Peyer's patch (tissue), 4 donors: ENCODE results near the gene VAV3. TPM values are rescaled to one million over a fixed set of nuclear protein-coding genes. Genes with fewer than 3 reads are reported as not detected.

Experiments
- DNase-seq, 3 donors: peaks; one replicate each; pipeline ENCODE4 v3.0.0-alpha.2; 2017 to 2019
- H3K27ac ChIP-seq, 4 donors: fragments of 200-600 bp; sonication (generic); one replicate each; pipeline ENCODE4 v1.5.1; 2016 to 2019
- H3K27me3 ChIP-seq, 2 donors: fragments of 200-600 bp; sonication (generic); one replicate each; pipeline ENCODE4 v1.5.1; 2019
- H3K36me3 ChIP-seq, 3 donors: fragments of 200-600 bp; sonication (generic); one replicate each; pipeline ENCODE4 v1.5.1; 2016 to 2019
- H3K4me1 ChIP-seq, 4 donors: fragments of 200-600 bp; sonication (generic); one replicate each; pipeline ENCODE4 v1.5.1; 2016 to 2019
- H3K4me3 ChIP-seq, 4 donors: fragments of 200-600 bp; sonication (generic); 1 replicate in 3 of 4; 2 replicates in 1 of 4; pipeline ENCODE4 v1.5.1; 2016 to 2019; ENCODE audit warnings: mild to moderate bottlenecking in 1 of 4
- H3K9me3 ChIP-seq, 4 donors: fragments of 200-600 bp; sonication (generic); one replicate each; pipeline ENCODE4 v1.5.1; 2016 to 2019; ENCODE audit warnings: mild to moderate bottlenecking in 1 of 4
- POLR2A ChIP-seq, 2 donors: fragments of 450-650 bp; IDR thresholded peaks; one replicate each; pipeline ENCODE4 v1.5.1; 2017; ENCODE audit warnings: antibody characterized with exemption in 2 of 2, mild to moderate bottlenecking in 2 of 2, moderate library complexity in 2 of 2
- total RNA-seq, 4 donors: library from RNA; depleted of rRNA; stranded (reverse); fragments of >200 nt; gene quantifications; one replicate each; pipeline ENCODE4 v1.1.0, GENCODE V29; 2016
- TF ChIP-seq, protein P1 (sequence below), 6 experiments: fragments of 450-650 bp in 4 of 6; fragments of 200-600 bp in 2 of 6; sonication (generic) in 1 of 6; IDR thresholded peaks; one replicate each; pipeline ENCODE4 v1.5.1; 2017 to 2019; ENCODE audit warnings: antibody characterized with exemption in 6 of 6, mild to moderate bottlenecking in 3 of 6, moderate library complexity in 1 of 6

VAV3 gene
- total RNA-seq, 4 donors from 2014 or later: 32.1 to 60.9 (median 41.5) TPM

DNA sequence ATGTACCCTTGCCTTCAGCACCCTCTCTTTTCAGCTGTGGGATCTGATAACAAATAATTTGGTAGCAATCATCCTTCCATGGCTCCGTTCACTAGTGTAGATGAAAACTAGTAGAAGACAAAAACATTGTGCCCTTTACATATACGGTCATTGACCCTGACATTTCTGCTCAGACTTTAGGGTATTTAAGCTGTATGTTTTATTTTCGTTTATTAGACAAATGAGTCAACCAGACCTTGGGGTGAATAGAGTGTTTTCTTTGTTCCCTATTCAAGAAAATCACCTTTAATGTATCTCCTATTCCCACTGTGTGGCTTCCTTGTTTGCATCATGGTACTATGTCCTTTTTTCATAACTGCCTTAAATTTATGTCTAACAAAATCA is 187.3 kb downstream of the VAV3 start:
- TF ChIP-seq, protein P1, sequence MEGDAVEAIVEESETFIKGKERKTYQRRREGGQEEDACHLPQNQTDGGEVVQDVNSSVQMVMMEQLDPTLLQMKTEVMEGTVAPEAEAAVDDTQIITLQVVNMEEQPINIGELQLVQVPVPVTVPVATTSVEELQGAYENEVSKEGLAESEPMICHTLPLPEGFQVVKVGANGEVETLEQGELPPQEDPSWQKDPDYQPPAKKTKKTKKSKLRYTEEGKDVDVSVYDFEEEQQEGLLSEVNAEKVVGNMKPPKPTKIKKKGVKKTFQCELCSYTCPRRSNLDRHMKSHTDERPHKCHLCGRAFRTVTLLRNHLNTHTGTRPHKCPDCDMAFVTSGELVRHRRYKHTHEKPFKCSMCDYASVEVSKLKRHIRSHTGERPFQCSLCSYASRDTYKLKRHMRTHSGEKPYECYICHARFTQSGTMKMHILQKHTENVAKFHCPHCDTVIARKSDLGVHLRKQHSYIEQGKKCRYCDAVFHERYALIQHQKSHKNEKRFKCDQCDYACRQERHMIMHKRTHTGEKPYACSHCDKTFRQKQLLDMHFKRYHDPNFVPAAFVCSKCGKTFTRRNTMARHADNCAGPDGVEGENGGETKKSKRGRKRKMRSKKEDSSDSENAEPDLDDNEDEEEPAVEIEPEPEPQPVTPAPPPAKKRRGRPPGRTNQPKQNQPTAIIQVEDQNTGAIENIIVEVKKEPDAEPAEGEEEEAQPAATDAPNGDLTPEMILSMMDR (IDR thresholded peaks at IDR 0.05): no peak
- no peak for TF ChIP-seq POLR2A (IDR thresholded peaks at IDR 0.05)
- Histone ChIP-seq H3K27ac (no peak overlapping the region), H3K4me1 (no peaks in the 10 kb centered on the region), H3K9me3 (no peaks in the 10 kb centered on the region), H3K27me3 (no peaks in the 10 kb centered on the region), H3K4me3 (no peak overlapping the region), H3K36me3 (no peaks in the 10 kb centered on the region)
- DNase-seq: no peak

GRCh38 chr1:107776900-107777663 is 187.9 kb downstream of the VAV3 start:
- Histone ChIP-seq H3K4me3 (no peak overlapping the region), H3K4me1 (no peaks in the 10 kb centered on the region), H3K9me3 (no peaks in the 10 kb centered on the region), H3K27ac (no peak overlapping the region), H3K27me3 (no peaks in the 10 kb centered on the region), H3K36me3 (no peaks in the 10 kb centered on the region)
- TF ChIP-seq, protein P1 (IDR thresholded peaks at IDR 0.05): no peak
- no peak for TF ChIP-seq POLR2A (IDR thresholded peaks at IDR 0.05)
- DNase-seq: no peak

DNA sequence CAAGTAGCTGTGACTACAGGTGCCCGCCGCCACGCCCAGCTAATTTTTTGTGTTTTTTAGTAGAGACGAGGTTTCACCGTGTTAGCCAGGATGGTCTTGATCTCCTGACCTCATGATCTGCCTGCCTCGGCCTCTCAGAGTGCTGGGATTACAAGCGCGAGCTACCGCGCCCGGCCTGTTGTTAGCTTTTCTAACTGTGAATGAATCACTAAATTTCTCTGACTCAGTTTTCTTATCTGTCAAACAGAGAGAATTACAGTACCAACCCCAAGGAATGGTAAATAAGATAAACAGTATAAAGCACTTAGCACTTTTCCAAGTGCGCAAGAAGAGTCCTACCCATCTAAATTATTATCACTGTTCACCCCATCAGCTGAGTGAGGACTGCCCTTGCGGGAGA is 193.6 kb downstream of the VAV3 start:
- no peak overlapping the region for H3K27ac ChIP-seq
- H3K27me3 ChIP-seq: no peaks in the 10 kb centered on the region
- peaks cover 0 to 4% (median 0%) of the 10 kb centered on the region in 4 donors for H3K4me1 ChIP-seq
- H3K36me3 ChIP-seq: no peaks in the 10 kb centered on the region
- no peak for TF ChIP-seq POLR2A (IDR thresholded peaks at IDR 0.05)
- TF ChIP-seq, protein P1 (IDR thresholded peaks at IDR 0.05): no peak
- H3K9me3 ChIP-seq: no peaks in the 10 kb centered on the region
- DNase-seq: peak in 1 of 3 donors; percentile 60
- H3K4me3 ChIP-seq: no peak overlapping the region

- no peaks in the 10 kb centered on the region for H3K27me3 ChIP-seq
- H3K36me3 ChIP-seq: no peaks in the 10 kb centered on the region
- no peak for DNase-seq
- H3K9me3 ChIP-seq: no peaks in the 10 kb centered on the region
- TF ChIP-seq, protein P1 (IDR thresholded peaks at IDR 0.05): no peak
- TF ChIP-seq POLR2A (IDR thresholded peaks at IDR 0.05): no peak
- H3K4me1 ChIP-seq: peaks cover 0 to 4% (median 0%) of the 10 kb centered on the region in 4 donors
- no peak overlapping the region for H3K4me3 ChIP-seq
- H3K27ac ChIP-seq: peak overlapping the region in 1 of 4 donors; percentile 57
These were observed 197.8 kb downstream of the VAV3 start for GRCh38 chr1:107767156-107767582.

DNA sequence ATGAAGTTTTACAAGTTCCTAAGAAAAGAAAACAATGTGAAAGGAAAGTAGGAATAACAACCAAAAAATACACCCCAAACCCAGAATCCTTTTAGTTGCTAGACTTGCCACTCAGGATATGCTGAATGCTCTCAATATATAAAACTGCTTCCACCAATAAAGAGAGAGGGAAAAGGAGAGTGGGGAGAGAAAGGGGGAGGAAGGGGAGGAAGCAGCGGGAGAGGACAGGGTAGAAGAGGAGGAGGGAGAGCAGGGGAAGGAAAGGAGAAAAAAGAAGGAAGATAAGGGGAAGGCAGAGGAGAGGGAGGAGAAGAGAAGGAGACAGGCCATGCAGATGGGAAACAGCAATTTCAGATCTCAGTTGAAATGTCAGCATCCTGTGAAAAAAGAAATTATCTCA is 198.4 kb downstream of the VAV3 start:
- Histone ChIP-seq H3K27me3 (no peaks in the 10 kb centered on the region), H3K36me3 (no peaks in the 10 kb centered on the region), H3K9me3 (no peaks in the 10 kb centered on the region), H3K4me1 (peaks cover 0 to 4% (median 0%) of the 10 kb centered on the region in 4 donors), H3K4me3 (no peak overlapping the region), H3K27ac (no peak overlapping the region)
- DNase-seq: no peak
- no peak for TF ChIP-seq POLR2A (IDR thresholded peaks at IDR 0.05)
- TF ChIP-seq, protein P1 (IDR thresholded peaks at IDR 0.05): no peak
